ENCODE data around the gene MRPL40. TPM values are rescaled to one million over a fixed set of nuclear protein-coding genes. Genes with fewer than 3 reads are reported as not detected.

The MRPL40 gene
- polyA plus RNA-seq, 1 donor from 2014 or later, result 32.5 TPM

DNA sequence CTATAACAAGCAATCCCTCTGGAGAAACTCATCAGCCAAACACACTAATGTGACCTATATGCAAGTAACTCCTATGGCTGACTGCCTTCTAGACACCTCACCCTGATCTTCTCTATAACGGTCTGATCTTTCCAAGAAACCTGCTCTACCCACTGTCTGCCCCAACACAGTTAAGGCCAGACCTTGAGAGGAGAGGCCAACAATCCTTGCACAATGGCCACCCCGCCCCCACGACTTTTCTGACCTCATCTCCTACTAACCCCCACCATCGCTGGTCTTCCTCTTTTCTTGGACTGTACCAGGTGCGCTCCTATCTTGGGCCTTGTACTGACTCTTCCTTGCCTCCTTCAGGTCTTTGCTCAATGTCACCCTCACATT is 13.3 kb upstream of the MRPL40 start:
- no peak overlapping the region for H3K9ac ChIP-seq (ENCODE audit: low read length)
- no peaks in the 10 kb centered on the region for H3K9me2 ChIP-seq (ENCODE audit: insufficient read depth, low read length)
- H3K27ac ChIP-seq (ENCODE audit: low read length), result no peak overlapping the region
- H3K9me3 ChIP-seq (ENCODE audit: low read length), result no peaks in the 10 kb centered on the region
- H3K27me3 ChIP-seq (ENCODE audit: insufficient read depth, low read depth, low read length), result no peaks in the 10 kb centered on the region
- TF ChIP-seq MXI1 (conservative IDR thresholded peaks at IDR 0.05; ENCODE audit: poor library complexity, severe bottlenecking) (no peak), TAF1 (IDR thresholded peaks at IDR 0.05; ENCODE audit: low read depth) (no peak), EZH2 (IDR thresholded peaks at IDR 0.05; ENCODE audit: borderline replicate concordance, insufficient read depth, low read length, poor library complexity, severe bottlenecking) (no peak), SMC3 (conservative IDR thresholded peaks at IDR 0.05; ENCODE audit: poor library complexity) (no peak), RAD21 (conservative IDR thresholded peaks at IDR 0.05) (no peak), POLR2AphosphoS5 (IDR thresholded peaks at IDR 0.05) (no peak), EP300 (conservative IDR thresholded peaks at IDR 0.05; ENCODE audit: poor library complexity, severe bottlenecking) (no peak)
- TF ChIP-seq, protein P1, sequence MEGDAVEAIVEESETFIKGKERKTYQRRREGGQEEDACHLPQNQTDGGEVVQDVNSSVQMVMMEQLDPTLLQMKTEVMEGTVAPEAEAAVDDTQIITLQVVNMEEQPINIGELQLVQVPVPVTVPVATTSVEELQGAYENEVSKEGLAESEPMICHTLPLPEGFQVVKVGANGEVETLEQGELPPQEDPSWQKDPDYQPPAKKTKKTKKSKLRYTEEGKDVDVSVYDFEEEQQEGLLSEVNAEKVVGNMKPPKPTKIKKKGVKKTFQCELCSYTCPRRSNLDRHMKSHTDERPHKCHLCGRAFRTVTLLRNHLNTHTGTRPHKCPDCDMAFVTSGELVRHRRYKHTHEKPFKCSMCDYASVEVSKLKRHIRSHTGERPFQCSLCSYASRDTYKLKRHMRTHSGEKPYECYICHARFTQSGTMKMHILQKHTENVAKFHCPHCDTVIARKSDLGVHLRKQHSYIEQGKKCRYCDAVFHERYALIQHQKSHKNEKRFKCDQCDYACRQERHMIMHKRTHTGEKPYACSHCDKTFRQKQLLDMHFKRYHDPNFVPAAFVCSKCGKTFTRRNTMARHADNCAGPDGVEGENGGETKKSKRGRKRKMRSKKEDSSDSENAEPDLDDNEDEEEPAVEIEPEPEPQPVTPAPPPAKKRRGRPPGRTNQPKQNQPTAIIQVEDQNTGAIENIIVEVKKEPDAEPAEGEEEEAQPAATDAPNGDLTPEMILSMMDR (IDR thresholded peaks at IDR 0.05; ENCODE audit: poor library complexity, severe bottlenecking), result no peak
- TF ChIP-seq, protein P2, sequence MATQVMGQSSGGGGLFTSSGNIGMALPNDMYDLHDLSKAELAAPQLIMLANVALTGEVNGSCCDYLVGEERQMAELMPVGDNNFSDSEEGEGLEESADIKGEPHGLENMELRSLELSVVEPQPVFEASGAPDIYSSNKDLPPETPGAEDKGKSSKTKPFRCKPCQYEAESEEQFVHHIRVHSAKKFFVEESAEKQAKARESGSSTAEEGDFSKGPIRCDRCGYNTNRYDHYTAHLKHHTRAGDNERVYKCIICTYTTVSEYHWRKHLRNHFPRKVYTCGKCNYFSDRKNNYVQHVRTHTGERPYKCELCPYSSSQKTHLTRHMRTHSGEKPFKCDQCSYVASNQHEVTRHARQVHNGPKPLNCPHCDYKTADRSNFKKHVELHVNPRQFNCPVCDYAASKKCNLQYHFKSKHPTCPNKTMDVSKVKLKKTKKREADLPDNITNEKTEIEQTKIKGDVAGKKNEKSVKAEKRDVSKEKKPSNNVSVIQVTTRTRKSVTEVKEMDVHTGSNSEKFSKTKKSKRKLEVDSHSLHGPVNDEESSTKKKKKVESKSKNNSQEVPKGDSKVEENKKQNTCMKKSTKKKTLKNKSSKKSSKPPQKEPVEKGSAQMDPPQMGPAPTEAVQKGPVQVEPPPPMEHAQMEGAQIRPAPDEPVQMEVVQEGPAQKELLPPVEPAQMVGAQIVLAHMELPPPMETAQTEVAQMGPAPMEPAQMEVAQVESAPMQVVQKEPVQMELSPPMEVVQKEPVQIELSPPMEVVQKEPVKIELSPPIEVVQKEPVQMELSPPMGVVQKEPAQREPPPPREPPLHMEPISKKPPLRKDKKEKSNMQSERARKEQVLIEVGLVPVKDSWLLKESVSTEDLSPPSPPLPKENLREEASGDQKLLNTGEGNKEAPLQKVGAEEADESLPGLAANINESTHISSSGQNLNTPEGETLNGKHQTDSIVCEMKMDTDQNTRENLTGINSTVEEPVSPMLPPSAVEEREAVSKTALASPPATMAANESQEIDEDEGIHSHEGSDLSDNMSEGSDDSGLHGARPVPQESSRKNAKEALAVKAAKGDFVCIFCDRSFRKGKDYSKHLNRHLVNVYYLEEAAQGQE (IDR thresholded peaks at IDR 0.05; ENCODE audit: borderline replicate concordance), result no peak
- H3K4me2 ChIP-seq (ENCODE audit: low read length), result no peak overlapping the region
- peaks cover 31% of the 10 kb centered on the region for H3K79me2 ChIP-seq (replicated peaks; ENCODE audit: insufficient read depth, low read length)
- no peak overlapping the region for H3K4me3 ChIP-seq (ENCODE audit: low read length)
- no peaks in the 10 kb centered on the region for H3K36me3 ChIP-seq (ENCODE audit: insufficient read depth, low read length)
- H3F3A ChIP-seq (ENCODE audit: insufficient read depth, low read length, poor library complexity, severe bottlenecking), result no peaks in the 10 kb centered on the region
- H2AFZ ChIP-seq (ENCODE audit: low read depth, low read length), result no peak overlapping the region
- H4K20me1 ChIP-seq (ENCODE audit: insufficient read depth), result no peaks in the 10 kb centered on the region

DNA sequence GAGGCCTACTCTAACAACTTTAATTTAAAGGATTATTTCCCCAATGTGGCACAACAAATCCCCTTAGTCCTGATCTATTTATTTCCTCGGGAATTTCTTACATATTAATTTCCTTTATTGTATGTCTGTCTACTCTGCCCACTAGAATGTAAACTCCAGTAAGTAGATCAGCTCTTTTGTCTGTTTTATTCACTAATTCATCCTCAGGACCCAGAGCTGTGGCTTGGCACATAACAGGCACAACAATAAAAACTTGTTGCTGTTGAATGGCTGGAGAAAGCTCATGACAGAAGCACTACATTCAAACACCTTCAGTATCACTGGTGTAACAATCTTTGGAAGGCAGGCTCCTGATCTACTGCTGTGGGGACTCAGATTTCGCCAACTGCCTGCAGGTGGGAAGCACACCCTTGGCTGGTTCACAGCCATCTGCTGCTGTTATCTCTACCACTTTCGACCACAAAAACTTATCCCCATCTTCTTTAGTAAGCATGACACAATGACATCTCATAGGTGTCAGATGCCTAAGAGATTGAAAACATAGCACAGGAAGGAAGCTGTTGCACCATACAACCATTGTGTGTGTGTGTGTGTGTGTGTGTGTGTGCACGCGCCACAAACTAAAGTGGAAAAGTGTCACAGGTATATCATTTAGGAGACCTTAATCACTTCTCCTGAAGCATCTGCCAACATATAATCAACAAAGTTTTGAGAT is 12.7 kb upstream of the MRPL40 start:
- H3K27ac ChIP-seq (ENCODE audit: low read length), result no peak overlapping the region
- TF ChIP-seq, protein P1 (IDR thresholded peaks at IDR 0.05; ENCODE audit: poor library complexity, severe bottlenecking), result no peak
- TF ChIP-seq POLR2AphosphoS5 (IDR thresholded peaks at IDR 0.05) (no peak), MXI1 (conservative IDR thresholded peaks at IDR 0.05; ENCODE audit: poor library complexity, severe bottlenecking) (no peak), SMC3 (conservative IDR thresholded peaks at IDR 0.05; ENCODE audit: poor library complexity) (no peak), EP300 (conservative IDR thresholded peaks at IDR 0.05; ENCODE audit: poor library complexity, severe bottlenecking) (no peak)
- TF ChIP-seq, protein P2 (IDR thresholded peaks at IDR 0.05; ENCODE audit: borderline replicate concordance), result no peak
- no peak overlapping the region for H3K4me3 ChIP-seq (ENCODE audit: low read length)
- H3K27me3 ChIP-seq (ENCODE audit: insufficient read depth, low read depth, low read length), result no peaks in the 10 kb centered on the region
- peaks cover 34% of the 10 kb centered on the region for H3K79me2 ChIP-seq (replicated peaks; ENCODE audit: insufficient read depth, low read length)
- no peaks in the 10 kb centered on the region for H3K9me2 ChIP-seq (ENCODE audit: insufficient read depth, low read length)
- H3K4me2 ChIP-seq (ENCODE audit: low read length), result no peak overlapping the region
- H2AFZ ChIP-seq (ENCODE audit: low read depth, low read length), result no peak overlapping the region
- H3F3A ChIP-seq (ENCODE audit: insufficient read depth, low read length, poor library complexity, severe bottlenecking), result no peaks in the 10 kb centered on the region
- no peaks in the 10 kb centered on the region for H3K9me3 ChIP-seq (ENCODE audit: low read length)
- H3K36me3 ChIP-seq (ENCODE audit: insufficient read depth, low read length), result no peaks in the 10 kb centered on the region
- no peaks in the 10 kb centered on the region for H4K20me1 ChIP-seq (ENCODE audit: insufficient read depth)
- no peak overlapping the region for H3K9ac ChIP-seq (ENCODE audit: low read length)
